Measurements from ENCODE around the gene BAHCC1.
A peak's percentile ranks its signal among the peaks of the same experiment; 100 is the strongest.

Gene BAHCC1

DNA sequence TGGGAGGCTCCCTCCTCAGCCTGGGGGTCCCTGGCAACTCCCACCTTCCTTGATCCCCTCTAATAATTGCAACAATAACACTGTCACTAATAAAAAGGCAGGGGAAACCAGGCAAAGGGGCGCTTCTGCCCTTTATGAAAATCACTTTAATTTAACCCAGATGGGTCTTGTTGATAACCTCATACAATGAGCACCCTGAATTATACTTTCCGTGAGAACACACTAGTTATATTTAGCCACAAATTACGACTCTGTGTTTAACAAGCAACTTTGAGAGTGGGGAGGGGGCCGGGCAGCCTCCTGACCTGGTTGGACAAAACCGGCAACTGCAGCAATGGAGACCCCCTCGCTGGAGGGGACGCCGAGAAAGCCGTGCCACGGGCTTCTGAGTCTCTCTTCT lies 5.7 kb upstream of the BAHCC1 start:
- TF ChIP-seq, protein P1, sequence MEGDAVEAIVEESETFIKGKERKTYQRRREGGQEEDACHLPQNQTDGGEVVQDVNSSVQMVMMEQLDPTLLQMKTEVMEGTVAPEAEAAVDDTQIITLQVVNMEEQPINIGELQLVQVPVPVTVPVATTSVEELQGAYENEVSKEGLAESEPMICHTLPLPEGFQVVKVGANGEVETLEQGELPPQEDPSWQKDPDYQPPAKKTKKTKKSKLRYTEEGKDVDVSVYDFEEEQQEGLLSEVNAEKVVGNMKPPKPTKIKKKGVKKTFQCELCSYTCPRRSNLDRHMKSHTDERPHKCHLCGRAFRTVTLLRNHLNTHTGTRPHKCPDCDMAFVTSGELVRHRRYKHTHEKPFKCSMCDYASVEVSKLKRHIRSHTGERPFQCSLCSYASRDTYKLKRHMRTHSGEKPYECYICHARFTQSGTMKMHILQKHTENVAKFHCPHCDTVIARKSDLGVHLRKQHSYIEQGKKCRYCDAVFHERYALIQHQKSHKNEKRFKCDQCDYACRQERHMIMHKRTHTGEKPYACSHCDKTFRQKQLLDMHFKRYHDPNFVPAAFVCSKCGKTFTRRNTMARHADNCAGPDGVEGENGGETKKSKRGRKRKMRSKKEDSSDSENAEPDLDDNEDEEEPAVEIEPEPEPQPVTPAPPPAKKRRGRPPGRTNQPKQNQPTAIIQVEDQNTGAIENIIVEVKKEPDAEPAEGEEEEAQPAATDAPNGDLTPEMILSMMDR (conservative IDR thresholded peaks at IDR 0.05; ENCODE audit: low read depth, low read length) = no peak
- no peak for DNase-seq (ENCODE audit: low read depth)
- no peak overlapping the region for H3K4me3 ChIP-seq (ENCODE audit: low read depth, low read length)

DNA sequence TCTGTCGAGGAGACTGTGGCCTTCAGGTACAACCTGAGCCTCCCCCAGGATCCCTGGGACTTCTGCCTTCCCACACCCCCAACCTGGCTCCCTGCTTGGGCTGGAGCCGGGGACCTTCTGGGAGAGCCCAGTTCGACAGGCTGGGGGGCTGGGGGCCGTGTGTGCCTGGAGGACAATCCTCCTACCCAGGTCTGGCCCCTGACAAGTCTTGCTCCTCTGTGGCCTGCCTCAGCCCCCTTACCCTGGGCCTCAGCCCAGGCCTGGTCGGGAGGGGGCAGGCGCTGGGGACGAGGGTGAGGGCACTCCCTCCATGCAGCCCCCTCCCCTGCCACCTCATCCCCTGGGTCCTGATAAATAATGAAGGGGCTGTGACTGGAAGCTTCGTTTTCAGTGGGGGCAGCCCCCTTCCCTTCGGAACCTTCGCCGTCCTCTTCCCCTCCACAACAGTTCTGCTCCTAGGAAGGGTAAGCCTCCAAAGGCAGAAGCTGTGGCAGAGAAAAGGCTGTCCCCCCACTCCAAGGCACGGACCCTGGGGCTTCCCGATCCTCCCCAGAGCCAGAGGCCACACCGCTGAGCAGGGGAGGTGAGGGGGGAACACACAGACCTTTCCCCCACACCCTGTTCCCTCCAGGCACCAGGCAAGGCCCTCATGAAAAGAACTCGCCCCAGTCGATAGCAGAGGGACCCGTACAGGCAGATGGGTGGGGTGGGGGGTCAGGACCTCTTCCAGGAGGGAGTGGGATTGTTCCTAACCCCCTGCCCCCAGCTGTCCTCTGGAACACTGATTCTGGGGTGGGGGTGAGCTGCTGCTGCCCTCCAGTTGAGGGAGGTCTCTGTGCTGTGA lies 5.0 kb upstream of the BAHCC1 start:
- TF ChIP-seq, protein P1 (conservative IDR thresholded peaks at IDR 0.05; ENCODE audit: low read depth, low read length) = no peak
- no peak for DNase-seq (ENCODE audit: low read depth)
- H3K4me3 ChIP-seq (ENCODE audit: low read depth, low read length) = no peak overlapping the region

DNA sequence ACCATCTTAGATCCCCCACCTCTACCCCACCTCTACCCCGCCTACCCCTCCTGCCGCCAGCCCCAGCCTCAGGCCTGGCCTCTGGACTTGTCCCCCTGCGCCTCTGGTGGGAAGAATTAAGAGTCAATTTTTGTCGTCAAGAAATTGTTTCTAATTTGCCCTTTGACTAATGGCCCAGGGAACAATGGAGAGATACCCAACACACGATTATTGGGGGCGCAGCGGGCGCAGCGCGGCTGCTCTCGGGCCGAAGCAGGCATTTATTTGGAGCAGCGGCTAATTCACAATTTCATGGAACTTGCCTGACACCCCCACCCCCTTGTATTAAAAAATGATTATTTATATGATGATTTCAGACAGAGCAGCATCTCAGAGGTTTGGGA lies 4.4 kb upstream of the BAHCC1 start:
- DNase-seq (ENCODE audit: low read depth) = no peak
- TF ChIP-seq, protein P1 (conservative IDR thresholded peaks at IDR 0.05; ENCODE audit: low read depth, low read length) = no peak
- H3K4me3 ChIP-seq (ENCODE audit: low read depth, low read length) = no peak overlapping the region

DNA sequence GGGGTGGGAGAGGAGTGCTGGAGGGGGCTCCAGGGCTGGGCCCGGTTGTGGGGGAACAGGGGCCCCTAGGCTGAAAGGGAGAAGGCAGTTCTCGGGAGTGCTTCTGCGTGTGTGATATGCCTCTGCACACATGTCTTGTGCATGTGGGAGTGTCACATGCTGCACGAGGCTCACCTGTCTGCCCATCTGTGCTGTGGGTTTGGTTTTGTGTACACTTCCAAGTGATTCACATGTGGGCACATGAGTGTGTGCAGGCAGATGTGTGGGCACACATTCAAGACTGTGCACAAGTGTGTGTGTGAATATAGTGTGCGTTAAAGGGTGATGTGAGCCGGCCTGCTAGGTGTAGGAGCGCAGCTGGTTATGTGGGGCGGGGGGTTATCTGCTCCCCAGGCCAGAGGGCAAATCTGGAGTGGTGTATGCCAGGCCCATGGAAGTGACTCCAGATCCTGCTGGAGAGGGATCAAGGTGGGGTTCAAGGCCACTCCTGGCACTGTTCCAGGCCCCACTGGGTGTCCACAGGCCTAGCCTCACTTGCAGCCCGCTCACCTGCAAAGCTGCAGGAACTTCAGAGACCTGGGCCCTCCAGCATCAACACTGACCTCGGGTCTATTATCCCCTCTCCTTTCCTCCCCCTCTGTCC lies 3.8 kb upstream of the BAHCC1 start:
- TF ChIP-seq, protein P1 (conservative IDR thresholded peaks at IDR 0.05; ENCODE audit: low read depth, low read length) = no peak
- DNase-seq (ENCODE audit: low read depth) = no peak
- H3K4me3 ChIP-seq (ENCODE audit: low read depth, low read length) = peak overlapping the region; percentile 66

DNA sequence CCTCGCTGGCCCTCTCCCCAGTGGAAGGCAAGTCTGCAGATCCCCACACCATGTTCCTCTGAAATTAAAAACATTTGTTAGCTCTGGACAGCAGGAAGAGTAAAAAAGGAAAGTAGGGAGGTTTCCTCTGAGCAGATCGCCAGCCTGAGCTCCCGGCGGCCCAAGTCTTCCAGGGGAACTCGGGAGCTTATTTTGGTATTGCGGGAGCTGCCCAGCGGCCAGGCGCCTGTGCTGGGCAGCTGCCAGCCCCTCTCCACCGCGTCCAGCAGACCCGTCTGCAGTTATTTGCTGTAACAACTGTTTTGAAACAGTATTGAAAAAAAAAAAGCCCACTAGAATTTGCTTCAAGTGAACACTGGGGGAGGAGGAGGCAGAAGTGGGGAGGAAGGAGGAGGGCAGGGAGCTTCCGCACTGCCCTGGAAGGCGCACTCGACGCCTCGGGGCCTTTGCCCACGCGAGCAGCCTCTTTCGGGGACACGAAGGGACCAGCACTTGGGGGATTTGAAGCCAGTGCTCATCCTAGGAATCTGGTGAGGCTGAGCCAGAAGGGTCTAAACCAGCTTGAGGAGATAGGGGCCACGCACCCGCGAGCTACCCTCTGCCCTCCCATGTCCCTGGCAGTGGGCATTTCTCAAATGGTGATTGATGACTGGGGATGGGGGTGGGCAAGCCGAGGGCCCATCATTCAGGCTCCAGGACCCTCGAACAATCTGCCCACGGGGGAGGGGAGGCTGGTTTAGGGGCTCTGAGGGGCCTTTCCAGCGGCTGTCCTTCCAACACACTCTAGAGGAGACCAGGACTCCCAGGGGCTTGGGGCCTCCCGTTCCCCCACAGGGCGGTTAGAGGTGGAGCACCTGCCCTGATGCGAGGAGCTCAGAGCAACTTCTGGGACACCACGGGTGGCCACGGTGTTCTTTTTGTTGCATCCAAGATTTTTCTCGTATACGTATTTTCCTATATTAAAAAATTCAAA lies 3.0 kb upstream of the BAHCC1 start:
- H3K4me3 ChIP-seq (ENCODE audit: low read depth, low read length) = peak overlapping the region; percentile 66
- TF ChIP-seq, protein P1 (conservative IDR thresholded peaks at IDR 0.05; ENCODE audit: low read depth, low read length) = peak; percentile 8
- peak; percentile 63 for DNase-seq (ENCODE audit: low read depth)

DNA sequence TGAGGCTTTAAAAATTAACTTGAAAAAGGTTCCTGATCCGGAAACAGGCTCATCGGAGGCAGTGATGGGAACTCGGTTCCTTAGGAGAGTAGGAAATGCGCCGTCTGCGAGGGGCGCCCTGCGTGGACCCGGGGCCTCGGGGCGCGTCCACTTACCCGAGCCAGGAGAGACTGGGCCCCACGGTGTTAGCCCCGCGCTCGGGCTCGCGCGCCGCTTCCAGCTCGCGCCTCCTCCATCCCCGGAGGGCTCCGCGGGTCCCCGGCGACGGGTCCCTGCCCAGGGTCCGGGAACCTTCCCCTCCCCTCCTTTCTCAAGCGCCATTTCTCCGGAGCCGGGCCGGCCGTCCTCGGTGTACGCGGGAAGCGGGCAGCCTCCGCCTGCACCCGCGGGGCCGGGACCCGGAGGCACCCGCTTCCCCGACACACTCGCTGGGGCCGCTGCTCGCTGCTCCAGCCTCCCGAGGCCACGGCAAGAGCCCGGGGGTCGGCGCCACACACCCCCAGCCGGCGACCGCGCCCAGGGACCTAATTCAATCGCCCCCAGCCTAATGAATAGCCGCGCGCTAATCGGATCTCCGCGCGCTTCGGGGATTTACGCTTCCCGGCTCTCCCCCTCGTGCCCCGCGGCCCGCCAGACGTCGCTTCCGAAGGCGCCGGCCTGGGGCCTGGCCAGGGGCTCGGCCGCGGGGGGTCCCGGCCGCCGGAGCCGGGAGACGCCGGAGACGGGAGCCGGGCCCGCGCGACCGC lies 2.2 kb upstream of the BAHCC1 start:
- peak overlapping the region; percentile 66 for H3K4me3 ChIP-seq (ENCODE audit: low read depth, low read length)
- TF ChIP-seq, protein P1 (conservative IDR thresholded peaks at IDR 0.05; ENCODE audit: low read depth, low read length) = no peak
- peak; percentile 32 for DNase-seq (ENCODE audit: low read depth)
